ENCODE measurements around the gene ADAM10.
"Not testable (repeated sequence)": the region's sequence is repeated elsewhere in the genome, so short reads cannot be mapped to it uniquely, and the experiment has no call there.

Gene ADAM10

DNA sequence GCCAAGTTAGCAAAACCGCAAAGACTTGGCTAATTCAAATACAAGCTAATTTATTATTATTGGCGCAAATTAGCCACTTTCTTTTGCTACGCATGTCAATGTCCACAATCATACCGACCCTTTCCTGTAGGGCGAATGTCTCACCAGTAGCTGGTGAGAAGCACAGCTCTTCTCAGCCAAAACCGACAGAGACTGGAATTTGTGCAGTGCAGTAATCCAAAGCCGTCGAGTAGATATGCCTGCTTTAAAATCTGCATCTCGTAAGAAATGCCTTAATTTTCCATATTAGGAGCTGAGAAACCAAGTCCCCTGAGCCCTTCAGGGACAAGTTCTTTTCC, 21.0 kb upstream of the ADAM10 start:
- ChIA-PET CTCF (interaction anchor here (0.6 to 1.4 kb wide), 5 partner anchors 20 to 877 kb away, joined by 3 to 10 read pairs (median 4); no protein-coding TSS in a partner anchor), POLR2A (ENCODE audit: low non-redundant PET) (interaction anchor here (0.9 to 1.5 kb wide), 4 partner anchors 14 to 543 kb away, joined by 3 to 6 read pairs (median 4); partner anchors contain the start of gene ADAM10)
- peak; percentile 41 for DNase-seq (ENCODE audit: low spot score)
- H3K27ac ChIP-seq = peak overlapping the region; percentile 96
- no peak; the same call in 1 of the 2 replicates for TF ChIP-seq CTCF (conservative IDR thresholded peaks at IDR 0.05; ENCODE audit: low read depth)

DNA sequence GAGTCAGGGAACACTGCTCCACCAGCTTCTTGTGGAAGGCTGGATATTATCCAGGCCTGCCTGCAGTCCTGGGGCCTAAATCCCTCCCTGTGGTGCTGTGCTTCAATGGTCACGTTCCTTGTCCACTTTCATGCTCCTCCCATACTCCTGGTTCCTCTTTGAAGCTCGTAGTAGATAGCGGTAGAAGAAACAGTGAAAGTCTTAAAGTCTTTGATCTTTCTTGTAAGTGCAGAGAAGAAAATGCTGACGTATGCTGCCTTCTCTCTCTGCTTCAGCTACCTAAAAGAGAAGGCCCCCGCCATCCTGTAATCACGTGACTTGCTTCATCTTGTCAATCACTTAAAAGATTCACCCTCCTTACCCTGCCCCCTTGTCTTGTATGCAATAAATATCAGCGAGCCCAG, 19.1 kb upstream of the ADAM10 start:
- CTCF ChIA-PET = interaction anchor here (0.6 kb wide), 1 partner anchor 69 kb away, joined by 3 read pairs; no protein-coding TSS in a partner anchor
- H3K27ac ChIP-seq; POLR2A ChIA-PET (ENCODE audit: low non-redundant PET); DNase-seq (ENCODE audit: low spot score): not testable (repeated sequence)

- POLR2A ChIA-PET (ENCODE audit: low non-redundant PET) = no interaction called here
- no peak overlapping the region for H3K27ac ChIP-seq
- CTCF ChIA-PET = no interaction called here
- no peak for TF ChIP-seq CTCF (conservative IDR thresholded peaks at IDR 0.05; ENCODE audit: low read depth)
- no peak for DNase-seq (ENCODE audit: low spot score)
Observed at GRCh38 chr15:58766290-58766689, 16.8 kb upstream of the ADAM10 start.

DNA sequence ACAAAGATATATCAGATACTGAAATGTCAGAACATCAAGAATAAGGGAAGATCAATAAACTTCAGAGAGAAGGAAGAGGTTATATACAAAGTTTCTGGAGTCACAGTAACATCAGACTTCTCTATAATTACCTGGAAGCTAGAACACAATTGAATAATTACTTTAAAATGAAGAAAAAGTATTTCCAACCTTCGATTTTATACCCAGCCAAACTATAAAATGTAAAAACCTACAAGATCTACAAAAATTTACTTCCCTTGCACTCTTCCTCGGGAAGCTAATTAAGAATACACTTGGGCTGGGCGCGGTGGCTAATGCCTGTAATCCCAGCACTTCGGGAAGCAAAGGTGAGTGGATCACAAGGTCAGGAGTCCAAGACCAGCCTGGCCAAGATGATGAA, 15.0 kb upstream of the ADAM10 start:
- TF ChIP-seq CTCF (conservative IDR thresholded peaks at IDR 0.05; ENCODE audit: low read depth) = no peak
- ChIA-PET POLR2A (ENCODE audit: low non-redundant PET) (no interaction called here), CTCF (no interaction called here)
- no peak overlapping the region for H3K27ac ChIP-seq
- DNase-seq (ENCODE audit: low spot score) = no peak

GRCh38 chr15:58762731-58763130, 13.2 kb upstream of the ADAM10 start:
- DNase-seq (ENCODE audit: low spot score) = no peak
- POLR2A ChIA-PET (ENCODE audit: low non-redundant PET) = no interaction called here
- no peak overlapping the region for H3K27ac ChIP-seq
- no peak for TF ChIP-seq CTCF (conservative IDR thresholded peaks at IDR 0.05; ENCODE audit: low read depth)
- CTCF ChIA-PET = no interaction called here

- DNase-seq (ENCODE audit: low spot score) = no peak
- POLR2A ChIA-PET (ENCODE audit: low non-redundant PET) = no interaction called here
- CTCF ChIA-PET = no interaction called here
- H3K27ac ChIP-seq = no peak overlapping the region
- TF ChIP-seq CTCF (conservative IDR thresholded peaks at IDR 0.05; ENCODE audit: low read depth) = no peak
Observed at GRCh38 chr15:58762285-58762684, 12.8 kb upstream of the ADAM10 start.

DNA sequence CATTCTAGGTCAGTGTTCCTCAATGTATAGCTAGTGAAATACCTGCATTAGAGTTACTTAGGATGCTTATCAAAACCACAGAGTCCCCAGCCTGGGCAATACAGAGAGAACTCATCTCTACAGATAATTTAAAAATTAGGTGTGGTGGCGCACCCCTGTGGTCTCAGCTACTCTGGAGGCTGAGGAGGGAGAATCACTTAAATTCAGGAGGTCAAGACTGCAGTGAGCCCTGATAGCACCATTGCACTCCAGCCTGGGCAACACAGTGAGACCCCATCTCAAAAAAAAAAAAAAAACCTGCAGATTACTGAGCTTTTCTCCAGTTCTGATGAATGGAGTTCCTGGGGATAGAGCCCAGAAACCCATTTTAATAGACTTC, 11.5 kb upstream of the ADAM10 start:
- TF ChIP-seq CTCF (conservative IDR thresholded peaks at IDR 0.05; ENCODE audit: low read depth) = no peak
- ChIA-PET CTCF (interaction anchor here (0.6 to 0.8 kb wide), 2 partner anchors 290 to 538 kb away, joined by 3 read pairs; no protein-coding TSS in a partner anchor), POLR2A (ENCODE audit: low non-redundant PET) (no interaction called here)
- H3K27ac ChIP-seq = no peak overlapping the region
- DNase-seq (ENCODE audit: low spot score) = no peak

All from RWPE1 (cell line).